Upper lobe of right lung (tissue), 1 donor: ENCODE results near the gene LAMA2. TPM values are rescaled to one million over a fixed set of nuclear protein-coding genes. Genes with fewer than 3 reads are reported as not detected.

Experiments used
- ATAC-seq: fragments of 200-7000 bp; cut with Tn5 transposase; one replicate; pipeline ENCODE4 v1.9.1; 2020; ENCODE audit warnings: mild to moderate bottlenecking, moderate library complexity
- DNase-seq: peaks from one replicate; pipeline ENCODE4 v3.0.0-alpha.2; 2020
- H3K27ac ChIP-seq: fragments of 200-600 bp; one replicate; pipeline ENCODE4 v1.8.0; 2022
- H3K27me3 ChIP-seq: fragments of 200-600 bp; one replicate; pipeline ENCODE4 v1.8.0; 2022; ENCODE audit warnings: mild to moderate bottlenecking
- H3K36me3 ChIP-seq: fragments of 200-600 bp; one replicate; pipeline ENCODE4 v1.8.0; 2022
- H3K4me1 ChIP-seq: fragments of 200-600 bp; one replicate; pipeline ENCODE4 v1.8.0; 2022
- H3K4me3 ChIP-seq: fragments of 200-600 bp; one replicate; pipeline ENCODE4 v1.8.0; 2022; ENCODE audit warnings: mild to moderate bottlenecking
- H3K9me3 ChIP-seq: fragments of 200-600 bp; one replicate; pipeline ENCODE4 v1.8.0; 2022
- intact Hi-C: fragments of 100-400 bp; cut with DNase I; formaldehyde crosslinking; loops from one replicate; pipeline ENCODE4 v1.11.0; 2022
- total RNA-seq: library from RNA; stranded (reverse); fragmentation: NEBNext Ultra II Directional; extraction: Animal tissue kit (Norgen Biotek cat#: 25700); gene quantifications from one replicate; pipeline ENCODE4 v1.2.1, GENCODE V29; 2021
- TF ChIP-seq, protein P1 (sequence below): fragments of 200-600 bp; IDR thresholded peaks from one replicate; pipeline ENCODE4 v1.8.0; 2022; ENCODE audit warnings: antibody characterized with exemption
- donor health status: DM: no; HTN: yes; CAD: no; lungs with severe emphysema.

The LAMA2 gene
- total RNA-seq, 1 donor from 2014 or later = 42.1 TPM

GRCh38 chr6:129488313-129488712, 605.4 kb downstream of the LAMA2 start:
- Histone ChIP-seq H3K4me1 (peaks cover 28% of the 10 kb centered on the region), H3K36me3 (no peaks in the 10 kb centered on the region), H3K27ac (no peak overlapping the region), H3K27me3 (no peaks in the 10 kb centered on the region), H3K9me3 (no peaks in the 10 kb centered on the region), H3K4me3 (no peak overlapping the region)
- ATAC-seq = no peak
- intact Hi-C loops = no loop called here
- TF ChIP-seq, protein P1, sequence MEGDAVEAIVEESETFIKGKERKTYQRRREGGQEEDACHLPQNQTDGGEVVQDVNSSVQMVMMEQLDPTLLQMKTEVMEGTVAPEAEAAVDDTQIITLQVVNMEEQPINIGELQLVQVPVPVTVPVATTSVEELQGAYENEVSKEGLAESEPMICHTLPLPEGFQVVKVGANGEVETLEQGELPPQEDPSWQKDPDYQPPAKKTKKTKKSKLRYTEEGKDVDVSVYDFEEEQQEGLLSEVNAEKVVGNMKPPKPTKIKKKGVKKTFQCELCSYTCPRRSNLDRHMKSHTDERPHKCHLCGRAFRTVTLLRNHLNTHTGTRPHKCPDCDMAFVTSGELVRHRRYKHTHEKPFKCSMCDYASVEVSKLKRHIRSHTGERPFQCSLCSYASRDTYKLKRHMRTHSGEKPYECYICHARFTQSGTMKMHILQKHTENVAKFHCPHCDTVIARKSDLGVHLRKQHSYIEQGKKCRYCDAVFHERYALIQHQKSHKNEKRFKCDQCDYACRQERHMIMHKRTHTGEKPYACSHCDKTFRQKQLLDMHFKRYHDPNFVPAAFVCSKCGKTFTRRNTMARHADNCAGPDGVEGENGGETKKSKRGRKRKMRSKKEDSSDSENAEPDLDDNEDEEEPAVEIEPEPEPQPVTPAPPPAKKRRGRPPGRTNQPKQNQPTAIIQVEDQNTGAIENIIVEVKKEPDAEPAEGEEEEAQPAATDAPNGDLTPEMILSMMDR = no peak
- no peak for DNase-seq

DNA sequence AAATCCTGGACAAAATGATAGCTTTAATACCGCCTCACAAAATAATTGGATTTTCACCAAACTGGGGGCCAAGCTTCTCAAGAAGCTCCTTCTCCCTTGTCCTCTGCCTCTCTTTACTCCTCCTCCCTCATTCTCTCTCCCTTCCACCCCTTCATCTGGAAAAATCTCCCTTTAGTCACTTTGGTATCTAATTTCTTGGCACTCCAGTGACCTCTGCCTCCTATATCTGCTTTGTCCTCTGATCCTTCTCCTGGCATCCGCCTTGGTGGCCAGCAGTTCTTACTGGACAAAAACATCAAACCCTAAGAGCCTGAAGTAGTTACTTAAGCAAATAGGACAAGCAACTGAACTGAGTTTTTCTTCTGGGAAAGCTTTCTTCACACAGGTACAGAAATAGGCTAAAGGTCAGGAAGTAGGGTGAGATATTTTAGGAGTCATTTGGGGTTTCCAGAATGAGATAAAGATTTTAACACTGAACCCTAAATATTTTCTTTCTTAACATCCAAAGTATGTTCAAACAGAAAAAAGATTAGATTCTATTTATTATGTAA, 606.4 kb downstream of the LAMA2 start:
- DNase-seq (no peak), ATAC-seq (peak; percentile 46)
- H3K9me3 ChIP-seq = no peaks in the 10 kb centered on the region
- peaks cover 8% of the 10 kb centered on the region for H3K36me3 ChIP-seq
- intact Hi-C loops = no loop called here
- TF ChIP-seq, protein P1 = no peak
- H3K4me1 ChIP-seq = peaks cover 28% of the 10 kb centered on the region
- H3K27me3 ChIP-seq = no peaks in the 10 kb centered on the region
- no peak overlapping the region for H3K27ac ChIP-seq
- H3K4me3 ChIP-seq = no peak overlapping the region

GRCh38 chr6:129490521-129491255, 607.8 kb downstream of the LAMA2 start:
- Histone ChIP-seq H3K36me3 (peaks cover 9% of the 10 kb centered on the region), H3K9me3 (no peaks in the 10 kb centered on the region), H3K27ac (peak overlapping the region; percentile 92), H3K4me1 (peaks cover 28% of the 10 kb centered on the region), H3K27me3 (no peaks in the 10 kb centered on the region), H3K4me3 (peak overlapping the region; percentile 27)
- no peak for DNase-seq
- intact Hi-C loops = no loop called here
- TF ChIP-seq, protein P1 = no peak
- peak; percentile 91 for ATAC-seq

DNA sequence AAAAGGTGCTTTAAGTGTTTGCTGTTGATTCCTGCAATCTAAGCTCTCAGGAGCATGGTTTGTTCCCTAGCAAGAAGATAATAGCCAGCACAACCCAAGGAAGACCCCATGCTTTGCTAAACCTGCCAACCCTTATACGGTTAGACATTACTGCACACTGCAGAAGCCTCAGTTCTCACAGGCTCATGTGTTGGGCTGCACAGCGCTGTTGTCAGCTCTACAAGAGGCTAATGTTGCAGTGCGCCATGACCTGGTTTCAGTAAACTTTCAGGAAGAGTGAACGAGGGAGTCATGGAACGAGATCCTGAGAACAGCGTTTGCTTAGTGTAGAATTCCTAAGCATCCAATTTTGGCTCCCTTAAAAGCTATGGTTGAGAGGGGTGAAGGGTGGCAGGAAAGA, 608.5 kb downstream of the LAMA2 start:
- peak; percentile 23 for ATAC-seq
- Histone ChIP-seq H3K27ac (peak overlapping the region; percentile 92), H3K27me3 (no peaks in the 10 kb centered on the region), H3K4me1 (peaks cover 28% of the 10 kb centered on the region), H3K9me3 (no peaks in the 10 kb centered on the region), H3K36me3 (peaks cover 9% of the 10 kb centered on the region), H3K4me3 (no peak overlapping the region)
- no peak for DNase-seq
- TF ChIP-seq, protein P1 = no peak
- intact Hi-C loops = no loop called here

DNA sequence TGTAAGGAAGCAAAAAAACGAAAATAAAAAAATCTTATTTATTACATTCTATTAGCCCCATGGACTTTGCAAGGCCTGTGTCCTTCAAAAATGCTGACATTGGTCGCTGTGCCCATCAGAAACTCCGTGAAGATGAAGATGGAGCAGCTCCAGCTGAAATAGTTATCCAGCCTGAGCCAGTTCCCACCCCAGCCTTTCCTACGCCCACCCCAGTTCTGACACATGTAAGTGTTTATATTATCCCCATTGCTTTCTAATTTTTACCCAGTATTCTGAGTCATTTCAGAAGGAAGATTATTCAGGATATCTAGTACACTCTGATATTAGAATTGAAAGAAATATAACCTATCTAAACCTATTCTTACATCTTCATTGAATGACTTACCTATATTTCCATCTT, 609.3 kb downstream of the LAMA2 start:
- ATAC-seq = no peak
- H3K9me3 ChIP-seq = no peaks in the 10 kb centered on the region
- H3K36me3 ChIP-seq = peaks cover 9% of the 10 kb centered on the region
- intact Hi-C loops = no loop called here
- no peak overlapping the region for H3K4me3 ChIP-seq
- TF ChIP-seq, protein P1 = no peak
- H3K27me3 ChIP-seq = no peaks in the 10 kb centered on the region
- peaks cover 28% of the 10 kb centered on the region for H3K4me1 ChIP-seq
- no peak for DNase-seq
- no peak overlapping the region for H3K27ac ChIP-seq
